PFSK-1 (cell line): ENCODE data around the gene PUS10.

Source experiments
- POLR2AphosphoS5 ChIP-seq: IDR thresholded peaks from 2 replicates; pipeline ENCODE4 v1.6.1; 2012; ENCODE audit warnings: low read depth, mild to moderate bottlenecking, control low read depth, low read length, moderate library complexity
- REST ChIP-seq, 2 experiments: IDR thresholded peaks; 2 replicates each; pipeline versions ENCODE4 v1.6.1 to v1.8.0; 2011 to 2012; ENCODE audit warnings: low read depth in 2 of 2, low read length in 2 of 2, control low read depth in 1 of 2, inconsistent platforms in 1 of 2, mild to moderate bottlenecking in 1 of 2, moderate library complexity in 1 of 2; ENCODE audit not compliant: insufficient read depth in 1 of 2

- no peak for TF ChIP-seq POLR2AphosphoS5
- no peak for TF ChIP-seq REST (IDR thresholded peaks at IDR 0.05; ENCODE audit: insufficient read depth in 1 of 2, low read depth in 2 of 2, low read length in 2 of 2)
Observed at GRCh38 chr2:60898567-60898966, 119.5 kb downstream of the PUS10 start.
